ENCODE measurements around the gene SSTR4.

SSTR4 gene

DNA sequence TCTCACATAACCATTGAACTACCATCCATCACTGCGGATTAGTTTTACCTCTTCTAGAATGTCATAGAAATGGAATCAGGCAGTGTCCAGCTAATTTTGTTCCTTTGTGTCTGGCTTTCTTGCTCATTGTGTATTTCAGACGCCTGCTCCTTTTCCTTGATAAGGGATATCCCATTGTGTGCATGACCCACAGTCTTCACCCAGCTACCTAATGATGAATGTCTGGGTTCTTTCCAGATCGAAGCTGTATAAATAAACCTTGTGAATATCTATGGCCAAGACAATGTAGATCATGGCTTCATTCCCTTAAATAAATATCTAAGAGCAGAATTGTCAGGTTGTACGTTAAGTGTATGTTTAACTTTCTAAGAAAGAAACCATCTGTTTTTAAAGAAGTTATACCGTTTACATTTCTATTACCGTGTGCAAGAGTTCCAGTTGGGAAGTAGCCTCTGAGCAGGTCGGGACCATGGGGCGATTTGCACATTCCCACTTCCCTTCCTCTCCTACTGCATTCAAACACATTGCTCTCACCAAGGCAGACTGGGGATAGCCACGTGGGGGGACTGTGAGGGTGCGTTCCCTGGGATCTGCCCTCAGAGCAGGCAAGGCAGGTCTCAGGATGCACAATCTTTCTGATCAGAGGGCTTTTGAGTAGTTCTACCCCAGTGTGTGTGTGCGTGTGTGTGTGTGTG, 37.9 kb downstream of the SSTR4 start:
- ATAC-seq, result no peak
- TF ChIP-seq, protein P1, sequence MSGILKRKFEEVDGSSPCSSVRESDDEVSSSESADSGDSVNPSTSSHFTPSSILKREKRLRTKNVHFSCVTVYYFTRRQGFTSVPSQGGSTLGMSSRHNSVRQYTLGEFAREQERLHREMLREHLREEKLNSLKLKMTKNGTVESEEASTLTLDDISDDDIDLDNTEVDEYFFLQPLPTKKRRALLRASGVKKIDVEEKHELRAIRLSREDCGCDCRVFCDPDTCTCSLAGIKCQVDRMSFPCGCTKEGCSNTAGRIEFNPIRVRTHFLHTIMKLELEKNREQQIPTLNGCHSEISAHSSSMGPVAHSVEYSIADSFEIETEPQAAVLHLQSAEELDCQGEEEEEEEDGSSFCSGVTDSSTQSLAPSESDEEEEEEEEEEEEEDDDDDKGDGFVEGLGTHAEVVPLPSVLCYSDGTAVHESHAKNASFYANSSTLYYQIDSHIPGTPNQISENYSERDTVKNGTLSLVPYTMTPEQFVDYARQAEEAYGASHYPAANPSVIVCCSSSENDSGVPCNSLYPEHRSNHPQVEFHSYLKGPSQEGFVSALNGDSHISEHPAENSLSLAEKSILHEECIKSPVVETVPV (CRISPR knock-in tag; IDR thresholded peaks at IDR 0.05), result no peak
- TF ChIP-seq GLIS3 (CRISPR knock-in tag; IDR thresholded peaks at IDR 0.05), result no peak
- no peak for TF ChIP-seq ISL1 (CRISPR knock-in tag; IDR thresholded peaks at IDR 0.05)
- no peak for TF ChIP-seq ZNF70 (CRISPR knock-in tag; IDR thresholded peaks at IDR 0.05)
- no peak for TF ChIP-seq BACH2 (CRISPR knock-in tag; IDR thresholded peaks at IDR 0.05; ENCODE audit: borderline replicate concordance)
- no peak for TF ChIP-seq TOX (CRISPR knock-in tag; IDR thresholded peaks at IDR 0.05; ENCODE audit: borderline replicate concordance)
- TF ChIP-seq ZFP30 (CRISPR knock-in tag; IDR thresholded peaks at IDR 0.05), result no peak

DNA sequence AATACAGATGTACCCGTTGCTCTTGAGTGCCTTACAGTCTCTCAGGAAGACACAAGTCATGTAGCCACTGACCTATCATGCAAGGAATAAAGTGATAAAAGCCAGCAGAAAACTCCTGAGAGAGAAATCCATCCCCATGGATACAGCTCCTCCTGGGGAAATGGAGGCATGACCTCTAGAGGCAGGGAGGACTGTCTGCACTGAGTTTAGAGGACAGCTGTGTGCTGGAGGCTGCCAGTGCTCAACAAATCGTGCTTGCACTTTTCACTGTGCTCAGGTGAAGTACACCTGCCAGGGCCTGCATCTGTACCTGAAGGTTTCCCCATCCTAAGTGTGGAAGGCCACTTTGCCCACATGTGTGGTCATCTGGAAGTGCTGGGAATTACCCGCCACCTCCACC, 38.9 kb downstream of the SSTR4 start:
- no peak for ATAC-seq
- TF ChIP-seq ZNF565 (CRISPR knock-in tag; conservative IDR thresholded peaks at IDR 0.05; ENCODE audit: low read depth) (no peak), TCF4 (CRISPR knock-in tag; IDR thresholded peaks at IDR 0.05; ENCODE audit: borderline replicate concordance) (no peak), ZNF70 (CRISPR knock-in tag; IDR thresholded peaks at IDR 0.05) (no peak), PPARA (CRISPR knock-in tag; IDR thresholded peaks at IDR 0.05; ENCODE audit: borderline replicate concordance) (no peak), TOX (CRISPR knock-in tag; IDR thresholded peaks at IDR 0.05; ENCODE audit: borderline replicate concordance) (no peak), ISL1 (CRISPR knock-in tag; IDR thresholded peaks at IDR 0.05) (no peak), ARNTL (CRISPR knock-in tag; IDR thresholded peaks at IDR 0.05; ENCODE audit: borderline replicate concordance, low read depth) (no peak), CSDC2 (CRISPR knock-in tag; IDR thresholded peaks at IDR 0.05) (no peak), OSR1 (CRISPR knock-in tag; IDR thresholded peaks at IDR 0.05) (no peak), RARB (CRISPR knock-in tag; IDR thresholded peaks at IDR 0.05) (no peak), GLIS3 (CRISPR knock-in tag; IDR thresholded peaks at IDR 0.05) (no peak), ESRRG (CRISPR knock-in tag; IDR thresholded peaks at IDR 0.05) (no peak), ZFP30 (CRISPR knock-in tag; IDR thresholded peaks at IDR 0.05) (no peak)
- TF ChIP-seq, protein P2, sequence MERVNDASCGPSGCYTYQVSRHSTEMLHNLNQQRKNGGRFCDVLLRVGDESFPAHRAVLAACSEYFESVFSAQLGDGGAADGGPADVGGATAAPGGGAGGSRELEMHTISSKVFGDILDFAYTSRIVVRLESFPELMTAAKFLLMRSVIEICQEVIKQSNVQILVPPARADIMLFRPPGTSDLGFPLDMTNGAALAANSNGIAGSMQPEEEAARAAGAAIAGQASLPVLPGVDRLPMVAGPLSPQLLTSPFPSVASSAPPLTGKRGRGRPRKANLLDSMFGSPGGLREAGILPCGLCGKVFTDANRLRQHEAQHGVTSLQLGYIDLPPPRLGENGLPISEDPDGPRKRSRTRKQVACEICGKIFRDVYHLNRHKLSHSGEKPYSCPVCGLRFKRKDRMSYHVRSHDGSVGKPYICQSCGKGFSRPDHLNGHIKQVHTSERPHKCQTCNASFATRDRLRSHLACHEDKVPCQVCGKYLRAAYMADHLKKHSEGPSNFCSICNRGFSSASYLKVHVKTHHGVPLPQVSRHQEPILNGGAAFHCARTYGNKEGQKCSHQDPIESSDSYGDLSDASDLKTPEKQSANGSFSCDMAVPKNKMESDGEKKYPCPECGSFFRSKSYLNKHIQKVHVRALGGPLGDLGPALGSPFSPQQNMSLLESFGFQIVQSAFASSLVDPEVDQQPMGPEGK (CRISPR knock-in tag; IDR thresholded peaks at IDR 0.05; ENCODE audit: borderline replicate concordance), result no peak
- TF ChIP-seq, protein P3, sequence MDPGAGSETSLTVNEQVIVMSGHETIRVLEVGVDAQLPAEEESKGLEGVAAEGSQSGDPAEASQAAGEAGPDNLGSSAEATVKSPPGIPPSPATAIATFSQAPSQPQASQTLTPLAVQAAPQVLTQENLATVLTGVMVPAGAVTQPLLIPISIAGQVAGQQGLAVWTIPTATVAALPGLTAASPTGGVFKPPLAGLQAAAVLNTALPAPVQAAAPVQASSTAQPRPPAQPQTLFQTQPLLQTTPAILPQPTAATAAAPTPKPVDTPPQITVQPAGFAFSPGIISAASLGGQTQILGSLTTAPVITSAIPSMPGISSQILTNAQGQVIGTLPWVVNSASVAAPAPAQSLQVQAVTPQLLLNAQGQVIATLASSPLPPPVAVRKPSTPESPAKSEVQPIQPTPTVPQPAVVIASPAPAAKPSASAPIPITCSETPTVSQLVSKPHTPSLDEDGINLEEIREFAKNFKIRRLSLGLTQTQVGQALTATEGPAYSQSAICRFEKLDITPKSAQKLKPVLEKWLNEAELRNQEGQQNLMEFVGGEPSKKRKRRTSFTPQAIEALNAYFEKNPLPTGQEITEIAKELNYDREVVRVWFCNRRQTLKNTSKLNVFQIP (CRISPR knock-in tag; IDR thresholded peaks at IDR 0.05; ENCODE audit: borderline replicate concordance, low read depth), result no peak
- TF ChIP-seq, protein P4, sequence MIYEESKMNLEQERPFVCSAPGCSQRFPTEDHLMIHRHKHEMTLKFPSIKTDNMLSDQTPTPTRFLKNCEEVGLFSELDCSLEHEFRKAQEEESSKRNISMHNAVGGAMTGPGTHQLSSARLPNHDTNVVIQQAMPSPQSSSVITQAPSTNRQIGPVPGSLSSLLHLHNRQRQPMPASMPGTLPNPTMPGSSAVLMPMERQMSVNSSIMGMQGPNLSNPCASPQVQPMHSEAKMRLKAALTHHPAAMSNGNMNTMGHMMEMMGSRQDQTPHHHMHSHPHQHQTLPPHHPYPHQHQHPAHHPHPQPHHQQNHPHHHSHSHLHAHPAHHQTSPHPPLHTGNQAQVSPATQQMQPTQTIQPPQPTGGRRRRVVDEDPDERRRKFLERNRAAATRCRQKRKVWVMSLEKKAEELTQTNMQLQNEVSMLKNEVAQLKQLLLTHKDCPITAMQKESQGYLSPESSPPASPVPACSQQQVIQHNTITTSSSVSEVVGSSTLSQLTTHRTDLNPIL (CRISPR knock-in tag; IDR thresholded peaks at IDR 0.05; ENCODE audit: low read depth), result no peak

DNA sequence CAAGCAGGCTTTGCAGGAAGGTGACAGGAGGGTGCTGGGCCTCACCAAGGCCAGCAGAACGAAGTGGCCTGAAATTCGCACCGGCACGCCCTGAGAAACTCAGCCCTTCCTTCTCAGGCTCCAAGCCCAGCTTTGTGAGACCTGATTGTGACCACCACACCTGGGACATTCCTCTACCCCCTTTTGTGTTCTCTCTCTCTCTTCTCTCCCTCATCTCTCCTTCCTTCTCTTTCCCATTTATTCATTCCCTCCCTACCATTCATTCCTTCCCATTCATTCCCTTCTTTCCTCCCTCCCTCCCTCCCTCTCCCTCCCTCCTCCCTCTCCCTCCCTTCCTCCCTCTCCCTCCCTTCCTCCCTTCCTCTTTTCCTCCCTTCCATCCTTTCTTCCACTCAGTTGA, 42.2 kb downstream of the SSTR4 start:
- ATAC-seq, result no peak
- TF ChIP-seq ZC3H10 (CRISPR knock-in tag; IDR thresholded peaks at IDR 0.05) (no peak), ZFP30 (CRISPR knock-in tag; IDR thresholded peaks at IDR 0.05) (no peak), RARB (CRISPR knock-in tag; IDR thresholded peaks at IDR 0.05) (no peak), ESRRG (CRISPR knock-in tag; IDR thresholded peaks at IDR 0.05) (no peak), SNAI2 (CRISPR knock-in tag; IDR thresholded peaks at IDR 0.05) (no peak), GLIS3 (CRISPR knock-in tag; IDR thresholded peaks at IDR 0.05) (no peak), ZNF70 (CRISPR knock-in tag; IDR thresholded peaks at IDR 0.05) (no peak), TOX (CRISPR knock-in tag; IDR thresholded peaks at IDR 0.05; ENCODE audit: borderline replicate concordance) (no peak), ZFP3 (CRISPR knock-in tag; IDR thresholded peaks at IDR 0.05) (no peak), TCF4 (CRISPR knock-in tag; IDR thresholded peaks at IDR 0.05; ENCODE audit: borderline replicate concordance) (no peak), ARNTL (CRISPR knock-in tag; IDR thresholded peaks at IDR 0.05; ENCODE audit: borderline replicate concordance, low read depth) (no peak), BACH2 (CRISPR knock-in tag; IDR thresholded peaks at IDR 0.05; ENCODE audit: borderline replicate concordance) (no peak), PPARA (CRISPR knock-in tag; IDR thresholded peaks at IDR 0.05; ENCODE audit: borderline replicate concordance) (no peak)
- TF ChIP-seq, protein P4 (CRISPR knock-in tag; IDR thresholded peaks at IDR 0.05; ENCODE audit: low read depth), result no peak
- TF ChIP-seq, protein P5, sequence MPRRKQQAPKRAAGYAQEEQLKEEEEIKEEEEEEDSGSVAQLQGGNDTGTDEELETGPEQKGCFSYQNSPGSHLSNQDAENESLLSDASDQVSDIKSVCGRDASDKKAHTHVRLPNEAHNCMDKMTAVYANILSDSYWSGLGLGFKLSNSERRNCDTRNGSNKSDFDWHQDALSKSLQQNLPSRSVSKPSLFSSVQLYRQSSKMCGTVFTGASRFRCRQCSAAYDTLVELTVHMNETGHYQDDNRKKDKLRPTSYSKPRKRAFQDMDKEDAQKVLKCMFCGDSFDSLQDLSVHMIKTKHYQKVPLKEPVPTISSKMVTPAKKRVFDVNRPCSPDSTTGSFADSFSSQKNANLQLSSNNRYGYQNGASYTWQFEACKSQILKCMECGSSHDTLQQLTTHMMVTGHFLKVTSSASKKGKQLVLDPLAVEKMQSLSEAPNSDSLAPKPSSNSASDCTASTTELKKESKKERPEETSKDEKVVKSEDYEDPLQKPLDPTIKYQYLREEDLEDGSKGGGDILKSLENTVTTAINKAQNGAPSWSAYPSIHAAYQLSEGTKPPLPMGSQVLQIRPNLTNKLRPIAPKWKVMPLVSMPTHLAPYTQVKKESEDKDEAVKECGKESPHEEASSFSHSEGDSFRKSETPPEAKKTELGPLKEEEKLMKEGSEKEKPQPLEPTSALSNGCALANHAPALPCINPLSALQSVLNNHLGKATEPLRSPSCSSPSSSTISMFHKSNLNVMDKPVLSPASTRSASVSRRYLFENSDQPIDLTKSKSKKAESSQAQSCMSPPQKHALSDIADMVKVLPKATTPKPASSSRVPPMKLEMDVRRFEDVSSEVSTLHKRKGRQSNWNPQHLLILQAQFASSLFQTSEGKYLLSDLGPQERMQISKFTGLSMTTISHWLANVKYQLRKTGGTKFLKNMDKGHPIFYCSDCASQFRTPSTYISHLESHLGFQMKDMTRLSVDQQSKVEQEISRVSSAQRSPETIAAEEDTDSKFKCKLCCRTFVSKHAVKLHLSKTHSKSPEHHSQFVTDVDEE (CRISPR knock-in tag; IDR thresholded peaks at IDR 0.05), result no peak
- TF ChIP-seq, protein P1 (CRISPR knock-in tag; IDR thresholded peaks at IDR 0.05), result no peak
